Left ventricle myocardium superior (tissue), 1 donor: ENCODE results near the gene TEX19. TPM values are rescaled to one million over a fixed set of nuclear protein-coding genes. Genes with fewer than 3 reads are reported as not detected.
A peak's percentile ranks its signal among the peaks of the same experiment; 100 is the strongest.

Source experiments
- ATAC-seq: fragments of 200-7000 bp; cut with Tn5 transposase; one replicate; pipeline ENCODE4 v1.9.1; 2020; ENCODE audit warnings: mild to moderate bottlenecking, moderate library complexity
- DNase-seq: peaks from one replicate; pipeline ENCODE4 v3.0.0-alpha.2; 2020
- intact Hi-C: fragments of 100-400 bp; cut with micrococcal nuclease; formaldehyde crosslinking; loops from one replicate; pipeline ENCODE4 v1.11.0; 2022
- total RNA-seq: library from RNA; stranded (reverse); fragmentation: NEBNext Ultra II Directional; extraction: Animal tissue kit (Norgen Biotek cat#: 25700); gene quantifications from one replicate; pipeline ENCODE4 v1.2.1, GENCODE V29; 2021
- donor health status: DM: no; HTN: yes; CAD: no; lungs with severe emphysema.

Gene TEX19
- total RNA-seq, 1 donor from 2014 or later = not detected

- ATAC-seq = no peak
- intact Hi-C loops = no loop called here
- DNase-seq = no peak
Observed at GRCh38 chr17:82384051-82384729, 25.1 kb downstream of the TEX19 start.

GRCh38 chr17:82384730-82385481, 25.9 kb downstream of the TEX19 start:
- peak; percentile 86 for ATAC-seq
- peak; percentile 88 for DNase-seq
- intact Hi-C loops = no loop called here

DNA sequence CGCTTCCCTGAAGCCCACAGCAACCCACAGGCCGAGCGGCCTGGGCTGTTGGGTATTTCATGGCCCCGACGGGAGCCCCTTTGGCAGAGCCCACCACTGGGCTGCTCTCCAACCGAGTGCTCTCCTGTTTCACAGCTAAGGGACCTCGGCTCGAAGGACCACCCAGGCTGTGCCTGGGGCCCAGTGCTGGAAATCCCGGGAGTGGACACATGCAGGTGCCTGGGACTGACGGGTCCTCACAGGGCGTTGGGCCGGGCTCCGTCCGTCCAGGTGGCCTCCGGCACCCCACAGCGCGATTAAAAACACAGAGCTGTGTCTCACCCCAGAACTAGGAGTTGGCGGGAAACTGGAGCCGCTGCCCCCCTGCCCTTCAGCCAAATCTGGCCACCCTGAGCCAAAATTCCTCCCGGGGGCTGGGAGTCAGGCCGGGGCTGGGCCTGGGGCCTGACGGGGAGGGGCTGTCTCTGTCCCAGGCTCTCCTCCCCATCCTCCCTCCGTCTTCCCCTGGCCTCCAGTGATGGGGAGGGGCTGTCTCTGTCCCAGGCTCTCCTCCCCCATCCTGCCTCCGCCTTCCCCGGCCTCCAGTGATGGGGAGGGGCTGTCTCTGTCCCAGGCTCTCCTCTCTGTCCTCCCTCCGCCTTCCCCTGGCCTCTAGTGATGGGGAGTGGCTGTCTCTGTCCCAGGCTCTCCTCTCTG, 26.7 kb downstream of the TEX19 start:
- intact Hi-C loops = no loop called here
- DNase-seq (peak; percentile 60), ATAC-seq (peak; percentile 49)

DNA sequence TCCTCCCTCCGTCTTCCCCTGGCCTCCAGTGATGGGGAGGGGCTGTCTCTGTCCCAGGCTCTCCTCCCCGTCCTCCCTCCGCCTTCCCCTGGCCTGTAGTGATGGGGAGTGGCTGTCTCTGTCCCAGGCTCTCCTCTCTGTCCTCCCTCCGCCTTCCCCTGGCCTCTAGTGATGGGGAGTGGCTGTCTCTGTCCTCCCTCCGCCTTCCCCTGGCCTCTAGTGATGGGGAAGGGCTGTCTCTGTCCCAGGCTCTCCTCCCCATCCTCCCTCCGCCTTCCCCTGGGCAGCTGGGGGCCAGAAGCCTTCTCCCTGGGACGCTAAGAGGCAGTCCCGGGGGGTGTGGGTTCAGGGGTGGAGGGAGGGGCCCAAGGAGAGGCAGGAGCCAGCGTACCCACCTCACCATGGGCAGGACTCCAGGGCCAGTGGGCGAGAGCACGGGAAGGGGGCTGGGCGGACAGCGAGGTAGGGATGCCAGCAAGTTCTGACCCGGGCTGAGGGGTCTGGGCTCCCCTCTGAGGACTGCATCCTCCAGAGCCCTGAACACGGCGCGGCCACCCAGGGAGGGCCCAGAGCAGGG, 27.3 kb downstream of the TEX19 start:
- peak; percentile 49 for ATAC-seq
- DNase-seq = peak; percentile 64
- intact Hi-C loops = no loop called here

DNA sequence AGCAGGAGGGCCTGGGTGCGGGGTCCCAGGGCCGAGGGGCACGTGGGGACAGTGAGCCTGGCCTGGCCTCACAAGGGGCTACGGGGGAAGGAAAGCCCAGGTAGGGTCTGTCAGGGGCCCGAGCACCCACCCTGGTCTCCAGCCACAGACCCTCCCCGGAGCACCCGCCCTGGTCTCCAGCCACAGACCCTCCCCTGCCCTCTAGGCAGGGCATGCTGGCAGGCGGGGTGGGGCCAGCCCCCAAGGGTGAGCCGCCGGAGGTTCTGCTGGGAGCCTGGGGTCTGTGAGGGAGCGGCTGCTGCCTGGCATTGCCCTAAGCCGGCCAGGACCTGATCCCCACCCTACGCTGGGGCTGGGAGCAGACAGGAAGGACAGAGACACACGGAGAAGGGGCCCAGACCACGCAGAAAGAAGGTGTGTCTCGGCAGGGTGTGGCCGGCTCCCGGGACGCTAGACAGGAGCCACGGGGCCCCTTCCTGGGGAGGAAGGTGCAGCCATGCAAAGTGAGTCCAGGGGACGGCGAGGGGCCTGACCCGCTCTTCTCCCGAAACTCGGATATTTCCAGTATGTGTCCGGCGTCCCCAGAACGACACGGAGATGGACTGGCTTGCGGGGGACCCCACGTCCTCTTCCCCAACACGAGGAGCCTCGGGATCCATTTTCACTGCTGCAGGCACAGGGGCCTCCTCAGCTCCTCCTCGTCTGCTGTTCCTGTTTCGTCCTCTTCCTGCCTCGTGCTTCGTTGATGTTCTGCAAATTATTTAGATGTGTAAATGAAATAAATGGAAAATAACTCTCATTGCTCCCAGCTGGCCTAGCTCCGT, 28.0 kb downstream of the TEX19 start:
- DNase-seq (peak; percentile 35), ATAC-seq (no peak)
- intact Hi-C loops = no loop called here

DNA sequence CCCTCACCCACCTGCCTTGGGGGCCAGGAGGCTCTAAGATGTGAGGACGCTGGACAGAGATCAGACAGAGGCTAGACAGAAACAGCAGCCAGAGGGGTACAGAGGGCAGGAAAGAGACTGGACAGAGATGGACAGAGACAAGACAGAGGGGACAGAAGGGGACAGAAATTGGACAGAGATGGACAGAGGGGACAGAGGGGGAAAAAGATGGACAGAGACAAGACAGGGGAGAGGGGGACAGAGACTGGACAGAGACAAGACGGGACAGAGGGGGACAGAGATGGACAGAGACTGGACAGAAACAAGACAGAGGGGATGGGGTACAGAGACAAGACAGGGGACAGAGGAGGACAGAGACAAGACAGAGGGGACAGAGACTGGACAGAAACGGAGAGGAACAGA, 28.7 kb downstream of the TEX19 start:
- DNase-seq (peak; percentile 14), ATAC-seq (no peak)
- intact Hi-C loops = no loop called here

- no peak for ATAC-seq
- peak; percentile 66 for DNase-seq
- intact Hi-C loops = no loop called here
Observed at GRCh38 chr17:82388223-82388921, 29.3 kb downstream of the TEX19 start.

- ATAC-seq (no peak), DNase-seq (peak; percentile 15)
- intact Hi-C loops = no loop called here
Observed at GRCh38 chr17:82388922-82389283, 29.9 kb downstream of the TEX19 start.

DNA sequence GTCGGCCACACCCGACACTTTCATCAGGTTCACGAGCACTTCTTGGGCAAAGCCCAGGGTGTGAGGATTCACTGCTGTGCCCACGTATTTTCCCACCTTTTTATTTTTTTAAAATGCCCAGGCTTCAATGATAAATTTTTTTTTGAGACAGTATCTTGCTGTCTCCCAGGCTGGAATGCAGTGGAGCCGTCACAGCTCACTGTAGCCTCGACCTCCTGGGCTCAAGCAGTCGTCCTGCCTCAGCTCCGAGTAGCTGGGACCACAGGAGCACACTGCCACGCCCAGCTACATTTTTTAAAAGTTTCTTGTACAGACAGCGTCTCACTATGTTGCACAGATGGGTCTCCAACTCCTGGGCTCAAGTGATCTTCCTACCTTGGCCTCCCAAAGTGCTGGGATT, 30.3 kb downstream of the TEX19 start:
- DNase-seq = peak; percentile 3
- intact Hi-C loops = no loop called here
- no peak for ATAC-seq

DNA sequence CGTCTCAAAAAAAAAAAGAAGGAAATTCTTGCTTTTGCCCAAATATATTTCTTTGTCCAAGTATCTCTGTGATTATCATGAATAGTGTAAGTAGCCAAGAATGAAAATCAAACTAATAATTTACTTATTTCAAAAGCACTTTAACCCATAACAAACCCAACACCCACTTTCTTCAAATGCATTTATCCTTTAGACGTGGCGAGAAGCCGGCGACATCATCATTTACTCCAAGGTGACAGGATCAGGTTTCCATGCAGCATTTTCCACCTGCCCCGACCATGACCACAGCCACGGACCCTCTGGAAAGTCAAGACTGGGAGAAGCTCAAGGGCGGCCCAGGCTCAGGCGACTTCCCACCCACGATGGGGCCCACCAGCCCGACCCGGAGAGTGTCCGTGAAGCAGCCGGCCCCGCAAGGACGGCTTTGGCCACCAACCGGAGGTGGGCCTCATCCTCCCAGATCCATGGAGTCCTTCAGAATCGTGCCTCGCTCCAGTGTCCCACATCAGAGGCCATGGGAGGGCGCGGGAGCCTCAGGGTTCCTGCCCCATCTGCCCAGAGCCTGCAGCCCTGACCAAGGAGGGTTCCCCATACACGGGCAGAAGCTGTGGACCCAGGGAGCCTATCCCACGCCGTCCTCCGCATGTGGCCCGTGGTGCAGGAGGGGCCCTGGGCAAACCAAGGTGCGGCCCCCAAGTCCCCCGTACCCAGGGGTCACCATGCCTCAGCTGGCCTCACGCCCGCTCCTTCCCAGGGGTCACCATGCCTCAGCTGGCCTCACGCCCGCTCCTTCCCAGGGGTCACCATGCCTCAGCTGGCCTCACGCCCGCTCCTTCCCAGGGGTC, 31.2 kb downstream of the TEX19 start:
- intact Hi-C loops = no loop called here
- ATAC-seq = no peak
- peak; percentile 27 for DNase-seq

DNA sequence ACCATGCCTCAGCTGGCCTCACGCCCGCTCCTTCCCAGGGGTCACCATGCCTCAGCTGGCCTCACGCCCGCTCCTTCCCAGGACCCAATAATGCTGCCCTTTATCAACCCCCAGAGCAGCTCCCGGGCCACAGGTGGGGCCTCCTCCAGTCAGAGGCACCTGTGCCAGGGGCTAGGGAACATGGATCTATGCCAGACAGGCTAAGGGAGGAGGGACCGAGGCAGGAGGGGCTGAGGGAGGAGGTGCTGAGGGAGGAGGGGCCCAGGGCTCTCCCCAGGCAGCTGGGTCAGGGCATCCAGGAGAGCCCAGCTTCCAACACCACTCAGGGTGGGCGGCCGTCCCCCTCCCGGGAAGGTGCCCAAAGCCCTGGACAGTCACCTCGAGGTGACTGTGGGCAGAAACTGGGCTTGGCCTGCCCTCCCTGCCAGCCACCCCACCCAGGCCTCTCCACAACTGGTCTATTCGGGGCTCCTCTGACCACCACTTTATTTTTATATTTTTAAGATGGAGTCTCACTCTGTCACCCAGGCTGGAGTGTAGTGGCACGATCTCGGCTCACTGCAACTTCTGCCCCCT, 31.9 kb downstream of the TEX19 start:
- no peak for ATAC-seq
- intact Hi-C loops = no loop called here

GRCh38 chr17:82391496-82392066, 32.5 kb downstream of the TEX19 start:
- intact Hi-C loops = no loop called here
- DNase-seq = peak; percentile 15
- no peak for ATAC-seq

More for the DNA sequence above, 31.9 kb downstream of the TEX19 start:
- DNase-seq = peak; percentile 14

- DNase-seq = no peak
Observed at GRCh38 chr17:82392209-82392920, 33.3 kb downstream of the TEX19 start.

GRCh38 chr17:82392941-82393340, 33.9 kb downstream of the TEX19 start:
- ATAC-seq (no peak), DNase-seq (no peak)
- intact Hi-C loops = no loop called here

More at GRCh38 chr17:82392209-82392920, 33.3 kb downstream of the TEX19 start:
- ATAC-seq = no peak
- intact Hi-C loops = no loop called here

DNA sequence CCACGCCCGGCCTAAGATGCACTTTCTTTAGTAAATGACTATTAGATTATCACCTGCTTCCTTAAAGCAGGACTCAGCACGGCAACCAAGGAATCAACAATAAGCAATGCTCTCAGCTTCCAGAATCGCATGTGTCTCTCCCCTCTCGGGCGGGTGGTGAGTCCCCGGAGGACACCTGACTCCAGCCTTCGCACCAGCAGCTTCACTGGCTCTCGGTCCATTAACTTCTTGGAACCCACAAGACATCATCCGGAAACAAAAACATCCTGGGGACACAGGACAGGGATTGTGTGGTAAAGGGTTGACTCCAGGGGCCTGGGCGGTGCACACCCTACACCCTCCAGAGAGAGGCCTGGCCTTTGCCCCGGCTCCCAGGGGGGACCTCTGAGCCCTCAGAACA, 35.2 kb downstream of the TEX19 start:
- no peak for DNase-seq
- no peak for ATAC-seq
- intact Hi-C loops = no loop called here
